NCI-H1436 treated with DMSO at 0.1 percent for 48 hours (cell line): ENCODE results near the gene CCDC40.

Experiments used
- DNase-seq: peaks from one replicate; lab custom pipeline; 2025; lab: John Stamatoyannopoulos, UW

CCDC40 gene

GRCh38 chr17:80049986-80050385 is 13.5 kb downstream of the CCDC40 start:
- no peak for DNase-seq

- DNase-seq: no peak
These were observed 14.3 kb downstream of the CCDC40 start for GRCh38 chr17:80050706-80051105.

GRCh38 chr17:80051681-80052080 is 15.2 kb downstream of the CCDC40 start:
- DNase-seq: no peak

GRCh38 chr17:80053102-80053501 is 16.7 kb downstream of the CCDC40 start:
- DNase-seq: no peak

GRCh38 chr17:80055597-80055996 is 19.2 kb downstream of the CCDC40 start:
- no peak for DNase-seq

GRCh38 chr17:80058311-80058955 is 22.0 kb downstream of the CCDC40 start:
- DNase-seq: no peak

- no peak for DNase-seq
These were observed 24.2 kb downstream of the CCDC40 start for GRCh38 chr17:80060644-80061043.

GRCh38 chr17:80061421-80061820 is 25.0 kb downstream of the CCDC40 start:
- no peak for DNase-seq

- no peak for DNase-seq
These were observed 27.6 kb downstream of the CCDC40 start for GRCh38 chr17:80063830-80064585.

GRCh38 chr17:80064696-80065095 is 28.3 kb downstream of the CCDC40 start:
- DNase-seq: no peak

- no peak for DNase-seq
These were observed 29.2 kb downstream of the CCDC40 start for GRCh38 chr17:80065478-80066170.

- no peak for DNase-seq
These were observed 31.0 kb downstream of the CCDC40 start for GRCh38 chr17:80067393-80067986.

- no peak for DNase-seq
These were observed 32.1 kb downstream of the CCDC40 start for GRCh38 chr17:80068301-80069222.

- DNase-seq: no peak
These were observed 34.1 kb downstream of the CCDC40 start for GRCh38 chr17:80070375-80071115.

GRCh38 chr17:80071116-80071841 is 34.8 kb downstream of the CCDC40 start:
- DNase-seq: no peak

- DNase-seq: no peak
These were observed 36.0 kb downstream of the CCDC40 start for GRCh38 chr17:80072410-80072809.

GRCh38 chr17:80080081-80080480 is 43.6 kb downstream of the CCDC40 start:
- DNase-seq: no peak

- no peak for DNase-seq
These were observed 45.2 kb downstream of the CCDC40 start for GRCh38 chr17:80081596-80081995.

- peak; percentile 31 for DNase-seq
These were observed 46.1 kb downstream of the CCDC40 start for GRCh38 chr17:80082403-80083135.
